Measurements from ENCODE around the gene EXTL1. TPM values are rescaled to one million over a fixed set of nuclear protein-coding genes. Genes with fewer than 3 reads are reported as not detected.

The EXTL1 gene
- polyA plus RNA-seq, 1 donor = 1.8 TPM

- DNase-seq = no peak
Observed at GRCh38 chr1:26044414-26044813, 22.8 kb downstream of the EXTL1 start.

- DNase-seq = no peak
Observed at GRCh38 chr1:26044971-26045721, 23.6 kb downstream of the EXTL1 start.

- no peak for DNase-seq
Observed at GRCh38 chr1:26045722-26046245, 24.2 kb downstream of the EXTL1 start, which contains the start of gene SLC30A2. SLC30A2 (minus strand) TSS chr1:26046118; CDS start chr1:26045896, 222 bp downstream.

- DNase-seq = no peak
Observed at GRCh38 chr1:26046246-26047095, 24.9 kb downstream of the EXTL1 start.

- no peak for DNase-seq
Observed at GRCh38 chr1:26047278-26047874, 25.8 kb downstream of the EXTL1 start.

GRCh38 chr1:26049531-26050247 lies 28.1 kb downstream of the EXTL1 start:
- DNase-seq = no peak

GRCh38 chr1:26050248-26050640 lies 28.7 kb downstream of the EXTL1 start:
- DNase-seq = no peak

- DNase-seq = no peak
Observed at GRCh38 chr1:26053718-26054560, 32.4 kb downstream of the EXTL1 start.

- no peak for DNase-seq
Observed at GRCh38 chr1:26055041-26055440, 33.5 kb downstream of the EXTL1 start.

- no peak for DNase-seq
Observed at GRCh38 chr1:26057189-26057588, 35.6 kb downstream of the EXTL1 start.

GRCh38 chr1:26058052-26058595 lies 36.5 kb downstream of the EXTL1 start:
- DNase-seq = no peak

- DNase-seq = no peak
Observed at GRCh38 chr1:26059906-26060305, 38.3 kb downstream of the EXTL1 start.

- DNase-seq = no peak
Observed at GRCh38 chr1:26060832-26061574, 39.4 kb downstream of the EXTL1 start.

GRCh38 chr1:26064553-26064952 lies 43.0 kb downstream of the EXTL1 start:
- no peak for DNase-seq

GRCh38 chr1:26066160-26066559 lies 44.6 kb downstream of the EXTL1 start:
- no peak for DNase-seq

GRCh38 chr1:26066857-26067256 lies 45.3 kb downstream of the EXTL1 start:
- no peak for DNase-seq

- DNase-seq = no peak
Observed at GRCh38 chr1:26067432-26067911, 45.9 kb downstream of the EXTL1 start, which contains the start of gene TRIM63. TRIM63 (minus strand) TSS chr1:26067630; CDS start chr1:26067494, 136 bp downstream.

GRCh38 chr1:26069941-26070295 lies 48.3 kb downstream of the EXTL1 start:
- DNase-seq = no peak

GRCh38 chr1:26070296-26070962 lies 48.9 kb downstream of the EXTL1 start:
- no peak for DNase-seq

Data from left kidney (tissue), 2 donors.